IPS-11a (cell line): ENCODE results near the gene CLTA.

ENCODE experiments used
- H3K4me3 ChIP-seq: one replicate; pipeline ENCODE4 v1.5.1; 2013; ENCODE audit warnings: low read depth, low read length, control low read depth

Gene CLTA

DNA sequence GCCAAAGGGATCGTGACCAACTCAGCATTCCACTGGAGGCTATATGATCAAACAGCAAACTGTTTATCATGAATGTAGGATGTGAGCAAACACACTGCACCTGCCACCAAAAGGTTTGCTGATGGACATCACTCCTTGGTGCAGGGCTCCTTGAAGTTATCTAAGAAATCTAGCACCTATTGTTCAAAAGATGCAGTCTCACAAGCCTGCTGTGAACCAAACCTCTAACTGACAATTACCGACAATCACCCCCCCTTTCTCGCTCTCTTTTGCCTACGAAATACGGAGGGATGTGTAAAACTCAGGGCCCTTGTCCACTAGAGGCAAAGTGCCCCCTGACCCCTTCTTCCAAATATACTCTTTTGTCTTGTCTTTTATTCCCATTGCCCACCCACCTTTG lies 2.5 kb upstream of the CLTA start:
- no peak overlapping the region for H3K4me3 ChIP-seq

- H3K4me3 ChIP-seq, result peak overlapping the region; percentile 40
Observed at GRCh38 chr9:36189976-36190375, 745 bp upstream of the CLTA start.

GRCh38 chr9:36191290-36191645 lies 547 bp downstream of the CLTA start:
- H3K4me3 ChIP-seq, result peak overlapping the region; percentile 92

- peak overlapping the region; percentile 92 for H3K4me3 ChIP-seq
Observed at GRCh38 chr9:36191686-36192085, 965 bp downstream of the CLTA start.

GRCh38 chr9:36192196-36192595 lies 1.5 kb downstream of the CLTA start:
- peak overlapping the region; percentile 92 for H3K4me3 ChIP-seq

DNA sequence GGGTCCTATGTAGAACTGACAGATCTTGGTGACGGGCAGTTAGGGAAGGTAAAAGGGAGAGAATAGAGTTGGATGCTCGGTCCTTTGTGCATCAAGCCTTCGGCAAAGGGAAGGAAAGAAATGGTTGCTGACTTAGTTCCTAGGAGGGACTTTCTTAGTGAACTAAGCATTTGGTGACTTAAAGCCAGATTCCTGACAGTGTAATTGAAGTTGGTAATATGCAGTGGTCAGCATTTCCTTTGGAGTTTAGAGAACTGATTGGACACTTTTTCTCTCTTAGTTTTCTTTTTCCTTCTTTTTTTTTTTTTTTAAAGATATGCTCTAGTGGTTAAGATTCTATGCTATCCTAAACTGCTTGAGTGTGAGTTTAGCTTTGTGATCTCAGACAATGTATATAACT lies 2.3 kb downstream of the CLTA start:
- H3K4me3 ChIP-seq, result no peak overlapping the region

GRCh38 chr9:36194326-36195000 lies 3.7 kb downstream of the CLTA start:
- H3K4me3 ChIP-seq, result no peak overlapping the region

- H3K4me3 ChIP-seq, result no peak overlapping the region
Observed at GRCh38 chr9:36204906-36205547, 14.3 kb downstream of the CLTA start.

DNA sequence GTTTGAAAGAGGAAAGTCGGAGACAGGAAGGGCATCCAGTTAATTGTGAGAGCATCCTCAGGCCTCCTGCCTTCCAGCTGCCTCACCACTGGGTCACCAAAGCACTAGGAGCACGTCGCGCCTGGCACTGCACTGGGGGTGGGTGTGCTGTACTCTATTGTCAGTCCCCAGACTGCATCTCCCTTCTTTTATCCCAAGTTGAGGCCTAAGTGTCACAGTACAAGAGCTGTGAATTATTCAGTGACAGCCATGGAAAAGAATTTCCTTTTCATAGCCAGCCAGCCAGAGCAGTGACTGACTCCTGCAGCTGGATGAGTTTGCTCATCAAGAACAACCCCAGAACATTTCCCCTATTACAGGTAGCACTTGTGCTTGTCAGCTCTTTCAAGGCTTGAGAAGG lies 16.3 kb downstream of the CLTA start:
- H3K4me3 ChIP-seq, result no peak overlapping the region

- no peak overlapping the region for H3K4me3 ChIP-seq
Observed at GRCh38 chr9:36207546-36208012, 16.9 kb downstream of the CLTA start.

GRCh38 chr9:36208521-36209253 lies 18.0 kb downstream of the CLTA start:
- no peak overlapping the region for H3K4me3 ChIP-seq

DNA sequence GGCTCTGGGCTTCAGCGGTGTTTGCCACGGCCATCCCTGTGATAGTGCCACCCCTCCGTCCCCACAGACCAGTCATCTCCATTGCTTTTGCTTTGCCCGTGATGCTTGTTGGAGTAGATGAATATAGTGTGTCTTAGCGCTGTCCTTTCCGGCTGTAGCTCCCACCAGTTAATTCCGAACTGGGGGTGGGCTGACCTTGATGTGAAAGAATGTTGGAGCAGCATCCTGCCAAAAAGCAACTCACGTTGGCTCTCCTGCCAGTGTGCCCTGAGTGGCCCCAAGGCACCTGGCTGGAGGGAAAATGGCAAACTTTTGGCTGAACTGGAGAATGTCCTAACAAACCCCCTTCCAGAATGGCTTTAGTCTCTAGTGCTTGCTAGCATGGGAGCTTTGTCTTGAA lies 20.0 kb downstream of the CLTA start:
- H3K4me3 ChIP-seq, result no peak overlapping the region

- H3K4me3 ChIP-seq, result no peak overlapping the region
Observed at GRCh38 chr9:36211510-36211909, 20.8 kb downstream of the CLTA start.

DNA sequence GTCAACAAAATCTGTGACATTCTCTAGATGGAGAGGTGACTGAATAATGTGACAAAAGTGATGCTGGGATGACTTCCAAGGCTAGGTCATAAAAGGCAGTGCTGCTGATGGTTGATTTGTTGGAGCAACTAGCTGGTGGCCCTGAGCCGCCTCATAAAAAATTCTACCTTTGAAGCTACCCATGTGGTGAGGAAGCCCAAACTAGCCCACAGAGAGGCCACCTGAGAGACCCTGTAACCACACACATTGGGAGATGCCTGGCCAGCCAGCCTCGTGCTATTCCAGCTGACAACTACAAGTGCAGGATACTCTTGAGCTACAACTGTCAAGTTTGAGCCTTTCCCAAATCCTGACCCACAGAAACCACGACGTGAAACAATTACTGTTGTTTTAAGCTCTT lies 22.7 kb downstream of the CLTA start:
- H3K4me3 ChIP-seq, result no peak overlapping the region

GRCh38 chr9:36213989-36214388 lies 23.3 kb downstream of the CLTA start:
- no peak overlapping the region for H3K4me3 ChIP-seq

- H3K4me3 ChIP-seq, result no peak overlapping the region
Observed at GRCh38 chr9:36214571-36214970, 23.9 kb downstream of the CLTA start.

DNA sequence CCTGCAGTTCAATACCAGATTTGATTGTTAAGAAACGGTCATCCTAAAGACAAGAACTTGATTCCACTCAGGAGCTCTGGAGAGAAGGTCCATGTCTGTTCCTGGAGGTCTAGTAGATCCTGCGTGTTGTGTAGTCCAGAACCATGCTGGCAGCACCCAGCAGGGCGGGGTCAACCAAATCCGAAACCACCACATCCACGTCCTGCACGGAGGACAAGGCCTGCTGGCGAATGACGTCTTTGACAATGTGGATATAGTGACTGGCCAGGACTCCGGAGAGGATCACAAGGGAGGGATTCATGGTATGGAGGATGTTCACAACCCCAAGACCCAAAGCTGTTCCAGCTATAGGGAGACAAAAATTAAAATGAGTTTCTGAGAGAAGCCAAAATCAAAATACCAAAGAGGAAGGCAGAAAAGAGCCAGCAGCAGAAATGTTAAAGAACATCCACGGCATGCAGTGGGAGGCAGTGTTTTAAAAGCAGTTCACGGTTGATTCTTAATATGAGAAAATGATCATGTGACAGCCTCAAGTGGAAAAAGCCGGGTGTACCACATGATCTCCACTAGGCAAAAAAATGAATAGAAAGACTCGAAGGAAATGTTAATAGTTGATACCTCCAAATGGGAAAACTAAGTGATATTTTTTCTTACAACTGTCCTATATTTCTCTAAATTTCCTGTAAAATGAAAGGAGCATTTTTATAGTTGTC lies 26.7 kb downstream of the CLTA start:
- no peak overlapping the region for H3K4me3 ChIP-seq

DNA sequence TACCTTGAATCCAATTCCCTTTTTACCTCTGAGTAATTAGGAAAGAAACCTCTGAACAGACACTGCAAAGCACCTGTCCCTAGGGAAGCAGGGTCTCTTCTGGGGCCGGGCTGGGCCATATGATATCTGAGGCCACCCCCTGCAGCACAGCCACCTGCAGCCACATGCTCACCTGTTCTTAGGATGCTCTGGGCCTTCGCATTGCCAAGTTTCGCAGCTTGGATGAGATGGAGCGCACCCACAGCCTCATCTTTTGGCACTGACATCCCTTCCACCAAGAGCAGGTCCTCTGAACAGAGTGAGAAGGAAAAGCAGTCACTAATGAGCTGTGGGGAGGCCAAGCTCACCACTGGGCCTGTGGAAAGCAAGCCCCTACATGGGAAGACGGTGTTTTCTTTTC lies 27.3 kb downstream of the CLTA start:
- no peak overlapping the region for H3K4me3 ChIP-seq

- no peak overlapping the region for H3K4me3 ChIP-seq
Observed at GRCh38 chr9:36218411-36218901, 27.7 kb downstream of the CLTA start.

DNA sequence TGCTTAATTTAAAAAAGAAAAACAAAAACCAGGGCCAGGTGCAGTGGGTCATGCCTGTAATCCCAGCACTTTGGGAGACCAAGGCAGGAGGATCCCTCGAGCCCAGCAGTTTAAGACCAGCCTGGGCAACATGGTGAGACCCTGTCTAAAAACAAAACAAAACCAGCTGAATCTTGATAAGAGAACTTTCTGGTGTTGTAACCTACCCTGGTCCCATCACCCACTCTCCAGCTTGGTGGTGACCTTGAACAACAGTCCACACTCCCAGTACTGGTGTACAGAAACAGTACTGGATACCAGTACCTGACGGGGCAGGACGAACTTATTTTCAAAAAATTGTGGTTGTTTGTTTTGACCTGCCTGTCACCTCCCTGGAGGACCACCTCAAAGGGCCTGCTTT lies 30.9 kb downstream of the CLTA start:
- H3K4me3 ChIP-seq, result no peak overlapping the region

DNA sequence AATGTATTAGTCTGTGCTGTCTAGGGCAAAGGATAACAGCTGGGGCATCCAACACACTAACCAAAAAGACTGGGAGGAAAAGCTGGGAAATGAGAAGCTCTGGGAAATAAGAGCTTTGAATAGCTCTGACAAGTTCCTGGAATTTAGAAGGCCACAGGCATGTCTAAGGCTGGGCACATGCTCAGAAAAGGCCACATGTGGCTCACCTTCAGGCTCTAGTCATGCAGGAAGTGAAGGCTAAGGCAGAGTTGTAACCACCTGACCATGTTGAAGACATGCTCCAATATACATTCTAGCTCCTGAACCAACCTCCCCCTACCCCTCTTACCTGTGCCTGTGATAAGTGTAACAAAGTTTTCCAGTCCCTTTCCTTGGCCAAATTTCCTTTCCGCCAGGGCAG lies 31.7 kb downstream of the CLTA start:
- H3K4me3 ChIP-seq, result no peak overlapping the region
